Posterior vena cava (tissue), 2 donors: ENCODE measurements around the gene ZC3H10. TPM values are rescaled to one million over a fixed set of nuclear protein-coding genes. Genes with fewer than 3 reads are reported as not detected.

Experiments used
- DNase-seq: peaks from one replicate; pipeline ENCODE4 v3.0.0-alpha.2; 2020; ENCODE audit warnings: low spot score
- intact Hi-C, 2 donors: fragments of 100-400 bp; cut with DNase I; formaldehyde crosslinking; loops; one replicate each; pipeline versions ENCODE4 v1.14.1 to v1.14.2; 2022 to 2023
- total RNA-seq, 2 donors: library from RNA; stranded (reverse); fragmentation: NEBNext Ultra II Directional; extraction: Animal tissue kit (Norgen Biotek cat#: 25700); gene quantifications; one replicate each; pipeline ENCODE4 v1.2.1, GENCODE V29; 2021
- donor health status: DM: yes; HTN: yes; CAD: no.
- donor health status: DM: yes; HTN: yes; CAD: no.

ZC3H10 gene
- total RNA-seq, 2 donors from 2014 or later: 7.9 to 8.0 TPM

DNA sequence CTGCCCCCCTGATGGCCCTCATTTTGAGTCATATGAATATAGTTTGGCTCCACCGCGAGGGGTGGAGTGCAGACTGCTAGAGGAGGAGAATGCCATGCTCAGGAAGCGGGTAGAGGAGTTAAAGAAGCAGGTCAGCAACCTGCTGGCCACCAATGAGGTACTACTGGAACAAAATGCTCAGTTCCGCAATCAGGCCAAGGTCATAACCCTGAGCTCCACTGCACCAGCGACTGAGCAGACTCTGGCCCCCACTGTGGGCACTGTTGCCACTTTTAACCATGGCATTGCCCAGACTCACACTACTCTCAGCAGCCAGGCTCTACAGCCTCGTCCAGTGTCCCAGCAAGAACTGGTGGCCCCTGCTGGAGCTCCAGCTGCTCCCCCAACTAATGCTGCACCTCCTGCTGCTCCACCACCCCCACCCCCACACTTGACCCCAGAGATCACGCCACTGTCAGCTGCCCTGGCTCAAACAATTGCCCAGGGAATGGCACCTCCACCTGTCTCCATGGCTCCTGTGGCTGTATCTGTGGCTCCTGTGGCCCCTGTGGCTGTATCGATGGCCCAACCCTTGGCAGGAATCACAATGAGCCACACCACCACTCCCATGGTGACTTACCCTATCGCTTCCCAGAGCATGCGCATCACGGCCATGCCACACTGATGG is 3.3 kb downstream of the ZC3H10 start:
- intact Hi-C loops: no loop called here
- no peak for DNase-seq

DNA sequence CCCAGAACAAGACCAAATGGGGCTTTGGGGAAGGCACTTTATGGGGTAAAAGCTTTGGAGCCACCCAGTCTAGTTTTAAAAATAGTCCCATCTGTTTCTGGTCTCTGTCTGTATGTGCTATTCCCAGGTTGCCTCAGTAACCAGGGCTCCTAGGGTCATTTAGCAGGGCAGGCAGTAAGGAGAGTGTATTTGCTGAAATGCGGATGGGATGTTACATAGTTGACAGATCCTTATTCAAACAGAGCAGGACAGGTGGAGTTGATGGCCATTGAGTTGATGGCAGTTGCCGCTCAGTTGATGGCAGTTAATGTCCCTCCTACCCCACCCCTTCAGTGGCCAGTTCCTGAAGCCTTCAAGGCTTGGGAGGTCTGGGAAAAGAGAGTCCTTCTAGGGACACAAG is 4.6 kb downstream of the ZC3H10 start:
- intact Hi-C loops: no loop called here
- no peak for DNase-seq

DNA sequence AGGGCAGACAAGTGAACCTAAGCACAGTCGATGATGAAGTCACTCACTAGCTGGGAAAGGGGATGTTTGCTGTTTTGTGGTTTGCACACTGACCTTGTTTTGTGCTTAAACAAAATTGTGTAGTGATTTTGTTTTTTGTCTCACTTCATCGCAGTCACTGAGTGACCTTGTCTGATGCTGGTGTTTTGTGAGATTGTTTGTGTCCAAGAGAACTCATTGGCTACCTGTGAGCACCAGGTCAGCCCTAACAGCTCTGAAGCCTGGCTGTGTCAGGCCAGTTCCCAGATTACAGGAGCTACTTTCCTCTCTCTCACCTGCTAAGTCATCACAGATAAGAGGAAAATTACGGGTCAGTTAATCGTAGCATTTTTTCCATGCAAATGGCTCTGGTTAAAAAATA is 6.1 kb downstream of the ZC3H10 start:
- DNase-seq: no peak
- intact Hi-C loops: loop anchor here in 1 of 2 donors (2.0 kb wide), 1 partner anchor 35 kb away; the partner anchor contains the start of gene MYL6

DNA sequence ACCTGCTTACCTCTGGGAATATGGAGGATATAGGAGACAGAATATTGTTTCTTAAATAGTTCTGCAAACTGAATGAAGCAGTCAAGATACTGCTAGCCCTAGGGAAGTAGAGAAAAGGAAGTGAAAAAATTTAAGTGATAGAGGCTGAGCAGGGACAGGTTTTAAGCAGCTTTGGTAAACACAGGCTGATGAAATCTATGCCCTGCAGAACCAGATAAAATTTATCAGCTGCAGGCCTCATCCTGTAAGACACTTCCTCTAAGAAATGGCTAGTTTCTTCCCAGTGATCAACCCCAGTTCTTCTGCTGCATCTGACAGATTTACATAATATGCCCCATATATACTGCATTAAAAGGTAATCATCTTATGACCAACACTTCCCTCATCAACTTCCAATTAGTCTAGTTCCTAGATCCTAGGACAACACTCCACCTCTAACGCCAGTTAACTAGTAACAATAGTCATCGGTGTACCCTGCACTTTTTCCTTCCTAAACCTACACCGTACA is 8.7 kb downstream of the ZC3H10 start:
- intact Hi-C loops: no loop called here

GRCh38 chr12:56127485-56127887 is 9.4 kb downstream of the ZC3H10 start:
- intact Hi-C loops: no loop called here
- DNase-seq: no peak

More for the DNA sequence above, 8.7 kb downstream of the ZC3H10 start:
- DNase-seq: no peak

GRCh38 chr12:56127888-56128669 is 10.0 kb downstream of the ZC3H10 start, which contains the start of gene ESYT1:
TSS of gene ESYT1 (plus strand) at chr12:56128267. CDS start at chr12:56128320, 53 bp downstream.
- intact Hi-C loops: no loop called here
- DNase-seq: peak; percentile 99

GRCh38 chr12:56128670-56129205 is 10.7 kb downstream of the ZC3H10 start:
- intact Hi-C loops: no loop called here
- DNase-seq: no peak

DNA sequence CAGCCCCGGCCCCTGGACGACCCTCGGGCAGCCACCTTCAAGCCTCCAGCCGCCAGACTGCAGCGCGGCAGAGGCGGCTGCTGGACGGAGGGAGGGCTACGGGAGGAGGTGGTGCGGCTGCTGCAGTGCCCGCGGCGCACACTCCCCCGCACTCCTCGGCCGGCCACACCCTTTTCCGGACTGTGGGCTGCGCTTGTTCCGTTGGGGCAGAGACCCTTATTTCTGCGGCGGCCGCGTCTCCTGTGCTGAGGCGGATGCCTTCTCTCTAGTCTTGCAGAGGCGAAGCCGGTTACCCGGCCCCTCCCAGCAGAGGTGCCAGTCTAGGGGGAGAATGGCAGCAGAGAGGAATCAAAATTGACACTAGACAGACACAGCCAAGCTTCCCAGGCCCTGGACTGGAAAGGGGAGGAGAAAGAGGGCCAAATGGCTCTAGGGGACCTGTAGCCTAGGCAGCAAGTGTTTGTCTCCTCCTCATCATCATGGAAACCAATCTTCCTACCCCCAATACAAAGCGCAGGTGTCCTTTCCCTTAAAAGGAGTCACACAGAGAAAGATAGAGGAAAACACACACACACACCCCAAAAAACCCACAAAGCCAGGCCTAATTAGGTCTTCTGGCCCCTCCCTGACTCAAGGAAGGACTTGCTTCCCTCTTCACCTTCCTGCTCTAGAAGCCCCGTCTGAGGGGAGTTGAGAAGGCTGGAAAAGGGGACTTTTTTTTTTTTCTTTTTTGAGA is 11.3 kb downstream of the ZC3H10 start:
- intact Hi-C loops: no loop called here
- DNase-seq: peak; percentile 92

DNA sequence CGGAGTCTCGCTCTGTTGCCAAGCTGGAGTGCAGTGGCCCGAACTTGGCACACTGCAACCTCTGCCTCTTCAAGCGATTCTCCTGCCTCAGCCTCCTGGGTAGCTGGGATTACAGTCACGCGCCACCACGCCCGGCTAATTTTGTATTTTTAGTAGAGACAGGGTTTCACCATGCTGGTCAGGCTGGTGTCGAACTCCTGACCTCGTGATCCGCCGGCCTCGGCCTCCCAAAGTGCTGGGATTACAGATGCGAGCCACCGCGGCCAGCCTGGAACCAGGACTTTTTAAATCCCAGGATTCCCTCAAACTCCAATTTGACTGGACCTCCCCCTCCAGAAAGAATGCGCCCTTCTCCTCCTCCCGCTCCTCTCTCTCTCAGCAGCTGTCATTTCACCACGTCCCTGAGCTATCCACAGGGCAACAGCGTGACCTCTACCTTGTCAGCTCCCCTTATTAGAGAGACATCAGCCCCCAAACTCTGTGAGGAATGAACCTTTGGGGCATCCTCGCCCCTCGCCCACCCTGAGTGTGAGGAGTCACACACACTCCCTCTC is 12.0 kb downstream of the ZC3H10 start:
- DNase-seq: no peak
- intact Hi-C loops: no loop called here

DNA sequence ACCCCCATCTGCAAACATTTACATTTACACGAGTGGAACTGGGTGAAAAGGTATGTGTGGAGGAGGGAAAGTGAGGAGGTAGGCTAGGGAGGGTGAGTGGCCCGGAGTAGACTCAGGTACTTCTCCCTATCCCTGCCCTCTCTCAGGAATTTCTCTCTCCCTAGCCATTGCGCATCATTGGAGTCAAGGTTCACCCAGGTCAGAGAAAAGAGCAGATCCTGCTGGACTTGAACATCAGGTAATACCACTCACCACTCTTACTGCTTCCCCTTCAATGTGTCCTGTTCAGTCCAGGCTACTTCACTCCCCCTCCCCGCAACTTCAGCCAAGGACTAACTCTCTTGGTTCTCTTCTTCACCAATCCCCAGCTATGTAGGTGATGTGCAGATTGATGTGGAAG is 12.8 kb downstream of the ZC3H10 start:
- intact Hi-C loops: no loop called here
- no peak for DNase-seq

- no peak for DNase-seq
- intact Hi-C loops: no loop called here
Observed at GRCh38 chr12:56134897-56135296, 16.8 kb downstream of the ZC3H10 start.

DNA sequence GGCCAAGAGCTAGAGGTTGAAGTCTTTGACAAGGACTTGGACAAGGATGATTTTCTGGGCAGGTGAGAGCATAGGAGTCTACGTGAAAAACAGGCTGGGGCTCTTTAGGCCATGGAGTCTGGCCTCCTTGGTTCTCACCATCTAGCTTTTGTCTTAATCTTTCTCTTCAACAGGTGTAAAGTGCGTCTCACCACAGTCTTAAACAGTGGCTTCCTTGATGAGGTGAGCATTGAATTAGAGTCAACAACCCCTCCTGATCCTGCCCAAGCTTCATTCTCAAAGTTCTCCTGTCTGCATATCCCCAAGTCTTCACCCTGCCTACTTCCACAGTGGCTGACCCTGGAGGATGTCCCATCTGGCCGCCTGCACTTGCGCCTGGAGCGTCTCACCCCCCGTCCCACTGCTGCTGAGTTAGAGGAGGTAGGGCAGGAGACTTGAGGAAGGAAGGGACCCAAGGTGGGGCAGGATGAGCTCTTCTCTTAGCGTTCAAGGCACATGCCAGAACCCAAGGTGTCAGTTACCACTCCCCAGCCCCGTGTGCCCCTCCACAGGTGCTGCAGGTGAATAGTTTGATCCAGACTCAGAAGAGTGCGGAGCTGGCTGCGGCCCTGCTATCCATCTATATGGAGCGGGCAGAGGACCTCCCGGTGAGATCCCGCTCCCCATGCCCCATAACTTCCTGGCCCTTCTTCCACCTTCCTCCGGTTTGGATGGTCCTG is 19.9 kb downstream of the ZC3H10 start:
- intact Hi-C loops: no loop called here
- peak; percentile 65 for DNase-seq

DNA sequence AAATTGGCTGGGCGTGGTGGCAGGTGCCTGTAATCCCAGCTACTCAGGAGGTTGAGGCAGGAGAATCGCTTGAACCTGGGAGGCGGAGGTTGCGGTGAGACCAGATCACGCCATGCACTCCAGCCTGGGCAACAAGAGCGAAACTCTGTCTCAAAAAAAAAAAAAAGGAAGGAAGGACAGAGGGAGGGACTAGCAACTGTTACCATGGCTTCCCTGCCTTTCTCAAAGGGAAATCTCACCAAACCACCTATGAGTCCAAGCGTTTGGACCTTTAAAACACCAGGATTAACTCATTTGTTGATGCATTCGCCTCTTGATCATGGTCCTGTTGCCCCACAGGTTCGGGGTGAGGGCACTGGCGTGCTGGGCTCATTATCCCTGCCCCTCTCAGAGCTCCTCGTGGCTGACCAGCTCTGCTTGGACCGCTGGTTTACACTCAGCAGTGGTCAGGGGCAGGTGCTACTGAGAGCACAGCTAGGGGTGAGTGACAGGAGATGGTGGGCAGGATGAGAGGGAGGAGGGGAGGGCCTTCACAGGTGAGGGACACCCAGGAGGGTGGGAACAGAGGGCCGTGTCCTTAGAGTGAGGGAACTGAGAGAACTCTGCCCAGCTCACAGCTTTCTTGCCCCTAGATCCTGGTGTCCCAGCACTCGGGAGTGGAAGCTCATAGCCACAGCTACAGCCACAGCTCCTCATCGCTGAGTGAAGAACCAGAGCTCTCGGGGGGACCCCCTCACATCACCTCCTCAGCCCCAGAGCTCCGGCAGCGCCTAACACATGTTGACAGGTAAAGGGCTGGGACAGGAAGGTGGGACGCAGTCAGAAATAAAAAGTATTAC is 24.1 kb downstream of the ZC3H10 start:
- intact Hi-C loops: no loop called here

GRCh38 chr12:56143217-56143616 is 25.2 kb downstream of the ZC3H10 start:
- intact Hi-C loops: no loop called here

More for the DNA sequence above, 24.1 kb downstream of the ZC3H10 start:
- no peak for DNase-seq

GRCh38 chr12:56143870-56144269 is 25.8 kb downstream of the ZC3H10 start:
- intact Hi-C loops: no loop called here
- no peak for DNase-seq

More at GRCh38 chr12:56143217-56143616, 25.2 kb downstream of the ZC3H10 start:
- DNase-seq: no peak

GRCh38 chr12:56145217-56145616 is 27.2 kb downstream of the ZC3H10 start:
- intact Hi-C loops: no loop called here
- DNase-seq: no peak

DNA sequence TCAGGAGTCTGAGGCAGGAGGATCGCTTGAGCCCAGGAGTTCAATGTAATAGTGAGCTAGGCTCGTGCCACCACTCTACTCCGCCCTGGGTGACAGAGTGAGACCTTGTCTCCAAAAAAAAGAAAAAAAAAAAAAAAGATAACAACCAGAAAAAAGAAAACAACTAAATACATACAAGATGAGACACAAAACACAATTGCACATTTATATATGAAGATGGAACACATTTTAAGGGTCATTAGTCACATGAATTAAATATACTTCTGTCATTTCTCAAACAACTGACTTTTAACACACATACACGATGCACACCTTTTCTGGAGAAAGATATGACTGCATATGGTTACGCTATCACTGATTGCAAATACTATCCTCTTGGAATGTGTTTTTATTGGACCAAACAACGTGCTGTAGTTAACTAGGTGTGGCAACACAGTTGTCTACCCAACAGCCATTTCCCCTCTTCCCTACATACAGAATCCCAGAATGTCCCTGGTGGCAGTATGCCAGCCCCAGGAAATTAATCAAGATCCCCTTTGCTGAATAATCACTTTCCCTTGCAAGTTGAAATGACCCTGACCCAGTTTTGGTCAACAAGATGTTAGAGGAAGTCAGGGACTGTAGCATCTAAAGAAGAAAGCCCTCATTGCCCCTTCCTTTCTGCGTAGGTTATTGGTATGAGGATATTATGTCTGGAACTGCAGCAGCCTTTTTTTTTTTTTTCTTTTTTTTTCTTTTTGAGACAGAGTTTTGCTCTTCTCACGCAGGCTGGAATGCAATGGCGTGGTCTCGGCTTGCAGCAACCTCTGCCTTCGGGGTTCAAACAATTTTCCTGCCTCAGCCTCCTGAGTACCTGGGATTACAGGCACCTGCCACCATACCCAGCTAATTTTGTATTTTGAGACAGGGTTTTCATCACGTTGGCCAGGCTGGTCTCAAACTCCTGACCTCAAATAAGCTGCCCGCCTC is 28.7 kb downstream of the ZC3H10 start:
- intact Hi-C loops: no loop called here
- no peak for DNase-seq
